HEK293 (cell line): ENCODE results near the gene ARHGAP30.

Source experiments
- ATF2 ChIP-seq: fragments of 450-650 bp; formaldehyde crosslinking; IDR thresholded peaks from 2 replicates; pipeline ENCODE4 v1.5.1; 2016; ENCODE audit warnings: missing biosample characterization, missing genetic modification characterization, low read depth
- MZF1 ChIP-seq: fragments of 450-650 bp; formaldehyde crosslinking; IDR thresholded peaks from 2 replicates; pipeline ENCODE4 v1.5.1; 2017; ENCODE audit warnings: missing biosample characterization, missing genetic modification characterization, borderline replicate concordance
- PBX3 ChIP-seq: sonication (generic); formaldehyde crosslinking; IDR thresholded peaks from 2 replicates; pipeline ENCODE4 v1.8.1; 2022; ENCODE audit warnings: mild to moderate bottlenecking, moderate library complexity, missing genetic modification reagents
- ZFP41 ChIP-seq: fragments of 450-650 bp; formaldehyde crosslinking; IDR thresholded peaks from 2 replicates; pipeline ENCODE4 v1.5.1; 2016; ENCODE audit warnings: missing biosample characterization, missing genetic modification characterization, borderline replicate concordance
- ZNF670 ChIP-seq: fragments of 450-650 bp; formaldehyde crosslinking; IDR thresholded peaks from 2 replicates; pipeline ENCODE4 v1.5.1; 2016; ENCODE audit warnings: missing biosample characterization, missing genetic modification characterization, low read depth
- TF ChIP-seq, protein P1 (sequence below): fragments of 450-650 bp; formaldehyde crosslinking; IDR thresholded peaks from 2 replicates; pipeline ENCODE4 v1.5.1; 2016; ENCODE audit warnings: missing biosample characterization, missing genetic modification characterization

- no peak for TF ChIP-seq ATF2 (tag by site-specific recombination)
- TF ChIP-seq MZF1 (tag by site-specific recombination) = no peak
- no peak for TF ChIP-seq ZFP41 (tag by site-specific recombination)
- TF ChIP-seq PBX3 (CRISPR knock-in tag) = no peak
- no peak for TF ChIP-seq ZNF670
- TF ChIP-seq, protein P1, sequence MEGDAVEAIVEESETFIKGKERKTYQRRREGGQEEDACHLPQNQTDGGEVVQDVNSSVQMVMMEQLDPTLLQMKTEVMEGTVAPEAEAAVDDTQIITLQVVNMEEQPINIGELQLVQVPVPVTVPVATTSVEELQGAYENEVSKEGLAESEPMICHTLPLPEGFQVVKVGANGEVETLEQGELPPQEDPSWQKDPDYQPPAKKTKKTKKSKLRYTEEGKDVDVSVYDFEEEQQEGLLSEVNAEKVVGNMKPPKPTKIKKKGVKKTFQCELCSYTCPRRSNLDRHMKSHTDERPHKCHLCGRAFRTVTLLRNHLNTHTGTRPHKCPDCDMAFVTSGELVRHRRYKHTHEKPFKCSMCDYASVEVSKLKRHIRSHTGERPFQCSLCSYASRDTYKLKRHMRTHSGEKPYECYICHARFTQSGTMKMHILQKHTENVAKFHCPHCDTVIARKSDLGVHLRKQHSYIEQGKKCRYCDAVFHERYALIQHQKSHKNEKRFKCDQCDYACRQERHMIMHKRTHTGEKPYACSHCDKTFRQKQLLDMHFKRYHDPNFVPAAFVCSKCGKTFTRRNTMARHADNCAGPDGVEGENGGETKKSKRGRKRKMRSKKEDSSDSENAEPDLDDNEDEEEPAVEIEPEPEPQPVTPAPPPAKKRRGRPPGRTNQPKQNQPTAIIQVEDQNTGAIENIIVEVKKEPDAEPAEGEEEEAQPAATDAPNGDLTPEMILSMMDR (tag by site-specific recombination) = no peak
These were observed 68.2 kb downstream of the ARHGAP30 start for GRCh38 chr1:161001525-161001924.
